Measurements from ENCODE around the gene EPSTI1. TPM values are rescaled to one million over a fixed set of nuclear protein-coding genes. Genes with fewer than 3 reads are reported as not detected.

EPSTI1 gene
- total and polyA plus RNA-seq, 2 donors = 27.2 to 66.8 TPM

DNA sequence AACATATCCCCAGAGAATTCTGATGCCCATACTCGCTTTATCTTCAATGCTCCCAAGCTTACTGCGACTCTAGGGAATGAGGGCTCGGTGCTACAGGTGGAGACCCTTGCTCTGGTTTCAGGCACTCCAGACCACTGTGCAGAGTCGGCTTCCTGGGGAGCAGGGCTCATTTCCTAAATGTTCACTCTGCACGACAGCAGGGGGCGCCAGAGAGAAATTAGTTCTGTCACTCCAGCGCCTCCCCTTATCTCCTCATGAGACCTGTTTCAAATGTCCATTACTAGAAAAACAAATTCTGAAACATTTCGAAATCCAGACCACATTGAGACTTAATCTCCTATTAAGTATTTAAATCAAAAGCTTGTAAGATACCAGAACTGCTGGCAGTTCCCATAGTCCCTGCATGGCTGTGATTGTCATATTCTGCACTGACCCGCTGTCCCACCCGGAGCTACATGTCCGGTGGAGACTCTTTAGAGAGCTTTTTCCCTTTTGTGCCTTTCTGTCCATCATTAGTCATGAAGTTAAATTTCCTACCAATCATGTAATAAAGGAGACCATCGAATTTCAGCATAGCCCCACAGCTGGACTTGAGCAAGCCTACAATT lies 22.4 kb downstream of the EPSTI1 start:
- 50% methylated on average over 12 of the region's 12 CpGs for WGBS
- no peaks in the 10 kb centered on the region for H3K27me3 ChIP-seq (ENCODE audit: control insufficient read depth in 2 of 2, insufficient read depth in 1 of 2, low read length in 1 of 2)
- H3K27ac ChIP-seq (ENCODE audit: low read depth in 1 of 2, low read length in 1 of 2) = no peak overlapping the region
- no peak overlapping the region for H3K4me3 ChIP-seq (ENCODE audit: low read length in 2 of 2)
- no peaks in the 10 kb centered on the region for H3K9me3 ChIP-seq (ENCODE audit: control insufficient read depth in 2 of 2, insufficient read depth in 1 of 2, low read length in 1 of 2)
- DNase-seq (ENCODE audit: low read depth in 6 of 9, low spot score in 9 of 9) = peak in 7 of 9 donors; percentile 49 to 88 (median 78)
- H3K36me3 ChIP-seq (ENCODE audit: control insufficient read depth in 2 of 2, insufficient read depth in 2 of 2, low read length in 1 of 2) = peaks cover 3 to 39% of the 10 kb centered on the region in 2 donors
- H3K4me1 ChIP-seq (ENCODE audit: control insufficient read depth in 2 of 2, insufficient read depth in 2 of 2, low read length in 2 of 2) = peaks cover 0 to 6% of the 10 kb centered on the region in 2 donors

DNA sequence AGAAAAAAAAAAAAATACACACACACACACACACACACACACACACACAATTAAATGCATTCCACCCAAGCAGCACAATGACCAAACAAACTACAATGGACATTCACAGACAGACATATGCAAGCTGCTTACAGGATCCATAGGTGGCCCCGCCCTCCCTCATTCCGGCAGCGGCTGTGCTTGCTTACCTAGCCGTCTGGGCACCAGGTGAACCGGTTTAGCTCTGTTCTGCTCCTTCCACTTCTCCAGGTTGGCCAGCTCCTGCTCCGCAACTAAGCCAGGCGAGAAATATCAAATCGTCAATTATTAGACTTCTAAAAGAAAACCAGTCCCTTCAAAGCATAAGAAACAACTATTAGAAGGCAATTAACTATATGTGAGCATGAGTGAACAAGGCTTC lies 23.1 kb downstream of the EPSTI1 start:
- Histone ChIP-seq H3K9me3 (ENCODE audit: control insufficient read depth in 2 of 2, insufficient read depth in 1 of 2, low read length in 1 of 2) (no peaks in the 10 kb centered on the region), H3K4me3 (ENCODE audit: low read length in 2 of 2) (no peak overlapping the region), H3K36me3 (ENCODE audit: control insufficient read depth in 2 of 2, insufficient read depth in 2 of 2, low read length in 1 of 2) (peaks cover 3 to 40% of the 10 kb centered on the region in 2 donors), H3K4me1 (ENCODE audit: control insufficient read depth in 2 of 2, insufficient read depth in 2 of 2, low read length in 2 of 2) (peaks cover 0 to 6% of the 10 kb centered on the region in 2 donors), H3K27me3 (ENCODE audit: control insufficient read depth in 2 of 2, insufficient read depth in 1 of 2, low read length in 1 of 2) (no peaks in the 10 kb centered on the region), H3K27ac (ENCODE audit: low read depth in 1 of 2, low read length in 1 of 2) (no peak overlapping the region)
- 97% methylated on average over 8 of the region's 8 CpGs for WGBS
- no peak for DNase-seq (ENCODE audit: low read depth in 6 of 9, low spot score in 9 of 9)

DNA sequence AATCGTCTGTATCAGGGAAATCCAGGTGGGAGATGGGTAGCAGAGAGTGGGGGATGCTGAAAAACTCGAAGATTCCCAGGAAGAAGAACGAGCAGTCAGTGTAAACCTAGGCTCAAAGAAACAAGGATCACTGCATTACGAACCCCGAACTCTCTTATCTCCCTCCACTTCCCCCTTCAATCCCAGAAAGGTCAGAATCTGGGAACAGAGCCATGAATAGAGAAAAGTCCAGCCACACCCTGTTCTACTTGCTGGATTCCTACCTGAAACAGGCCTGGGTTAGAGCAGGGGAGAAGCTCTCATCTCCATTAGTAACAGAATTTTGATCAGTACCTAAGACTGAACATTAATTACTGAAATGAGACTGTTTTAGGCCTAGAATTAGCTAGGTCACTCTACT lies 24.4 kb downstream of the EPSTI1 start:
- no peak overlapping the region for H3K27ac ChIP-seq (ENCODE audit: low read depth in 1 of 2, low read length in 1 of 2)
- H3K27me3 ChIP-seq (ENCODE audit: control insufficient read depth in 2 of 2, insufficient read depth in 1 of 2, low read length in 1 of 2) = no peaks in the 10 kb centered on the region
- H3K36me3 ChIP-seq (ENCODE audit: control insufficient read depth in 2 of 2, insufficient read depth in 2 of 2, low read length in 1 of 2) = peaks cover 3 to 46% of the 10 kb centered on the region in 2 donors
- peaks cover 0 to 6% of the 10 kb centered on the region in 2 donors for H3K4me1 ChIP-seq (ENCODE audit: control insufficient read depth in 2 of 2, insufficient read depth in 2 of 2, low read length in 2 of 2)
- no peak overlapping the region for H3K4me3 ChIP-seq (ENCODE audit: low read length in 2 of 2)
- over 99% methylated on average over 5 of the region's 5 CpGs for WGBS
- no peaks in the 10 kb centered on the region for H3K9me3 ChIP-seq (ENCODE audit: control insufficient read depth in 2 of 2, insufficient read depth in 1 of 2, low read length in 1 of 2)
- no peak for DNase-seq (ENCODE audit: low read depth in 6 of 9, low spot score in 9 of 9)

DNA sequence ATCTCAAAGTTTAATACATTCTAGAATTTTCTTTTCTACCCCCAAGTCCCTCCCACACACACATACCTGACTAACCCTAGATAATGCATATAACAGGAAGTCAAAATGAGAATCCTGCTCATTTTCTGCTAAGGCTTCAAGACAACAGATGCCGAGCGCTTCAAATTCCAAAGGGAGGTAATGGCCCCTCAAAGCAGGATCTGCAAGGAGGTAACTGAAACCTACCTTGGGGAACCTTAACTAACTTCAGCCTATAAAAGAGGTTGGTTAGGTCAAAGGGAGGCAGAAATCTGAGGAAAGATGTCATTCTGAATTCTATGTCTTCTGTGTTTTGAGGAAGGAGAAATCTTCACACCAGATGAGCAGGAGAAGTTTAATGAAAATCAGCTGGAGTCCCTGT lies 26.8 kb downstream of the EPSTI1 start:
- H3K27me3 ChIP-seq (ENCODE audit: control insufficient read depth in 2 of 2, insufficient read depth in 1 of 2, low read length in 1 of 2) = no peaks in the 10 kb centered on the region
- H3K9me3 ChIP-seq (ENCODE audit: control insufficient read depth in 2 of 2, insufficient read depth in 1 of 2, low read length in 1 of 2) = no peaks in the 10 kb centered on the region
- H3K36me3 ChIP-seq (ENCODE audit: control insufficient read depth in 2 of 2, insufficient read depth in 2 of 2, low read length in 1 of 2) = peaks cover 3 to 58% of the 10 kb centered on the region in 2 donors
- 74% methylated on average over 2 of the region's 2 CpGs for WGBS
- H3K4me3 ChIP-seq (ENCODE audit: low read length in 2 of 2) = no peak overlapping the region
- peaks cover 0 to 3% of the 10 kb centered on the region in 2 donors for H3K4me1 ChIP-seq (ENCODE audit: control insufficient read depth in 2 of 2, insufficient read depth in 2 of 2, low read length in 2 of 2)
- no peak overlapping the region for H3K27ac ChIP-seq (ENCODE audit: low read depth in 1 of 2, low read length in 1 of 2)
- DNase-seq (ENCODE audit: low read depth in 6 of 9, low spot score in 9 of 9) = no peak

DNA sequence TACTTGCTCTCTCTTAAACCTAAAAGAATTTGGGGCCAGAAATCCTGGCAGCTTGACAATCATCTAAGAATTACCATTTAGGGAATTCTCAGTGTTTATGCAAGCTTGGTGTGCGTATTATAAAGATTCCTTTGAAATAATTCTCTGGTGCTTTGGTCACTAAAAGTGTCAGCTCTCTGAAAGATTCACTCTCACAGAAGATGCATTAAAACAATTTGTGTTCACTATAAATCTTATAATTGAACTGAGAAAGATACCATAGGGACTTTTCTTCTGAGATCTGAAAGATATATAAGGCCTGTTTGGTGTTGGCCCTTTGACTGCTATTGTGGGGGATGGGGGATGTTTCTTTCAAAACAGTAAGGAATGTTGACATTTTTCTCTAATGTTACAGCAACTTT lies 27.3 kb downstream of the EPSTI1 start:
- Histone ChIP-seq H3K4me1 (ENCODE audit: control insufficient read depth in 2 of 2, insufficient read depth in 2 of 2, low read length in 2 of 2) (peaks cover 0 to 3% of the 10 kb centered on the region in 2 donors), H3K9me3 (ENCODE audit: control insufficient read depth in 2 of 2, insufficient read depth in 1 of 2, low read length in 1 of 2) (no peaks in the 10 kb centered on the region), H3K4me3 (ENCODE audit: low read length in 2 of 2) (no peak overlapping the region), H3K36me3 (ENCODE audit: control insufficient read depth in 2 of 2, insufficient read depth in 2 of 2, low read length in 1 of 2) (peaks cover 3 to 56% of the 10 kb centered on the region in 2 donors), H3K27ac (ENCODE audit: low read depth in 1 of 2, low read length in 1 of 2) (no peak overlapping the region), H3K27me3 (ENCODE audit: control insufficient read depth in 2 of 2, insufficient read depth in 1 of 2, low read length in 1 of 2) (no peaks in the 10 kb centered on the region)
- 100% methylated on average over 1 of the region's 1 CpG for WGBS
- DNase-seq (ENCODE audit: low read depth in 6 of 9, low spot score in 9 of 9) = no peak

DNA sequence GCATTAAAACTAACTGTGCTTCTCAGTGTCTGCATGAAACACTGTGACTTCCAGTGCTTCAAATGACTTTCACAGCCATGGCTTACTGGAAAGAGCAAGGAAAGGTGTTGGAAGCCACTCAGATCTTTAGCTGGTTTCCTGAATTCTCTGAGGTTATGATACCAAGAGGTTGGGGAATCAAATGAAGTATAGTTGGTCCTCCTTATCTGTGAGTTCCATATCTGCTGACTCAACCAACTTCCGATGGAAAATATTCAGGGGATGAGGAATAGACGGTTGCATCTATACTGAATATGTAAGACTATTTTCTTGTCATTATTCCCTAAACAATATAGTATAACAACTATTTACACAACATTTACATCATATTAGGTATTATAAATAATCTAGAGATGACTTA lies 32.4 kb downstream of the EPSTI1 start:
- H3K27me3 ChIP-seq (ENCODE audit: control insufficient read depth in 2 of 2, insufficient read depth in 1 of 2, low read length in 1 of 2) = no peaks in the 10 kb centered on the region
- DNase-seq (ENCODE audit: low read depth in 6 of 9, low spot score in 9 of 9) = no peak
- H3K27ac ChIP-seq (ENCODE audit: low read depth in 1 of 2, low read length in 1 of 2) = no peak overlapping the region
- H3K4me3 ChIP-seq (ENCODE audit: low read length in 2 of 2) = no peak overlapping the region
- 98% methylated on average over 2 of the region's 2 CpGs for WGBS
- no peaks in the 10 kb centered on the region for H3K9me3 ChIP-seq (ENCODE audit: control insufficient read depth in 2 of 2, insufficient read depth in 1 of 2, low read length in 1 of 2)
- H3K4me1 ChIP-seq (ENCODE audit: control insufficient read depth in 2 of 2, insufficient read depth in 2 of 2, low read length in 2 of 2) = no peaks in the 10 kb centered on the region
- peaks cover 5 to 55% of the 10 kb centered on the region in 2 donors for H3K36me3 ChIP-seq (ENCODE audit: control insufficient read depth in 2 of 2, insufficient read depth in 2 of 2, low read length in 1 of 2)

DNA sequence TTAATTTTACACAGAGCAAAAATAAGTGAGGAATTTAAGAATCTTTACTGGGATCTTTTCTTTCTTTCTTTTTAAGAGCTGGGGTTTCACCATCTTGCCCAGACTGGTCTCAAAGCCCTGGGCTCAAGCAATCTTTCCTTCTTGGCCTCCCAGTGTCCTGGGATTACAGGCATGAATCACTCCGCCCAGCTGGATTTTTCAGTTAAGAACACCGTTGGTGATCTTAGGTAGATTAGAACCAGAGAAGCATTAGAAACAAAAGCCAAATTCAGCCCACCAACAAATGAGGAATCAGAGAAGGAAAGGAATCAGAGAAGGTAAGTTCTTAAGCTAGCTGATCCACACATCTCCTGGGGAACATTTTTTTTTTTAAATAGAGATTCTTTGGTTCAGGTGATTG lies 34.2 kb downstream of the EPSTI1 start:
- Histone ChIP-seq H3K9me3 (ENCODE audit: control insufficient read depth in 2 of 2, insufficient read depth in 1 of 2, low read length in 1 of 2) (no peaks in the 10 kb centered on the region), H3K27ac (ENCODE audit: low read depth in 1 of 2, low read length in 1 of 2) (no peak overlapping the region), H3K27me3 (ENCODE audit: control insufficient read depth in 2 of 2, insufficient read depth in 1 of 2, low read length in 1 of 2) (no peaks in the 10 kb centered on the region), H3K36me3 (ENCODE audit: control insufficient read depth in 2 of 2, insufficient read depth in 2 of 2, low read length in 1 of 2) (peaks cover 8 to 62% of the 10 kb centered on the region in 2 donors), H3K4me3 (ENCODE audit: low read length in 2 of 2) (no peak overlapping the region), H3K4me1 (ENCODE audit: control insufficient read depth in 2 of 2, insufficient read depth in 2 of 2, low read length in 2 of 2) (no peaks in the 10 kb centered on the region)
- WGBS = 99% methylated on average over 2 of the region's 2 CpGs
- no peak for DNase-seq (ENCODE audit: low read depth in 6 of 9, low spot score in 9 of 9)

DNA sequence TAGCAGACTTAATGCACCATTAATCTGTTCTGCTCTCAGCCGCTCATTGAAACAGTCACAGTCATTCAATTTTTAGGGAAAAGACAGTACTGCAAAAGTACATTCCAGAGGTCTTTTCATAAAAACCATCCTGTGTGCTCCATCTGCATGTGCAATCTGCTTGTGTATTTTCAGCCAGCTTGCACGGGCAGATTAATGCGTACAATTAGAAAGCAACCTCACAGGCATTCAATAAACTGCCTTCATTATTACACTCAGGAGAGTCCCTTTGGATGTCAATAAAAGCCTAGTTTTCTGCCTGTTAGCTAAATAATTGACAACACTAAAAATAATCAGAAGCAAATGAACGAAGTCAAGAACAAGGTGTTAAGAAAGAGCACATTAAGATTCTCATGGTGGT lies 41.9 kb downstream of the EPSTI1 start:
- H3K9me3 ChIP-seq (ENCODE audit: control insufficient read depth in 2 of 2, insufficient read depth in 1 of 2, low read length in 1 of 2) = peaks cover 0 to 4% of the 10 kb centered on the region in 2 donors
- H3K27ac ChIP-seq (ENCODE audit: low read depth in 1 of 2, low read length in 1 of 2) = no peak overlapping the region
- WGBS = 99% methylated on average over 4 of the region's 4 CpGs
- H3K4me1 ChIP-seq (ENCODE audit: control insufficient read depth in 2 of 2, insufficient read depth in 2 of 2, low read length in 2 of 2) = no peaks in the 10 kb centered on the region
- peaks cover 8 to 53% of the 10 kb centered on the region in 2 donors for H3K36me3 ChIP-seq (ENCODE audit: control insufficient read depth in 2 of 2, insufficient read depth in 2 of 2, low read length in 1 of 2)
- H3K27me3 ChIP-seq (ENCODE audit: control insufficient read depth in 2 of 2, insufficient read depth in 1 of 2, low read length in 1 of 2) = no peaks in the 10 kb centered on the region
- no peak for DNase-seq (ENCODE audit: low read depth in 6 of 9, low spot score in 9 of 9)
- H3K4me3 ChIP-seq (ENCODE audit: low read length in 2 of 2) = no peak overlapping the region

DNA sequence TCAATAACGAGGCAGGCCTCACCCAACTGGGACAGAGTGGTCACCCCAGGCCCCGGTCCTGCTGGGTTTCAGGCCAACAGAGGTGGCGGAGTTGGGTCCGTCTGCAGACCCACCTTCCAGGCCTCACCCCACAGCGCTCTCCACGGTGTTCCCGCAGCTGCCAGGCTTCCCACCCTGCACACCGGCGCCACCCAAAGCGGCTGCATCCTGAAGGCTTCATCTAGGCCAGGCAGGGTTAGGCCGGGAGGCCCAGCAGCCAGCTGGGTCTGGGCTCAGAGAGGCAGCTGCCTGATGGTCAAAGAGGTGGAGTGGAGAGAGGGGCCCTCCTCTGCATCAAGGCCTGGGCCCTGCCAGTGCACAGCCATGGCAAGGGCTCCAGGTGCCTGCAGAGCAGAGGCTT lies 44.1 kb downstream of the EPSTI1 start:
- no peaks in the 10 kb centered on the region for H3K27me3 ChIP-seq (ENCODE audit: control insufficient read depth in 2 of 2, insufficient read depth in 1 of 2, low read length in 1 of 2)
- H3K4me3 ChIP-seq (ENCODE audit: low read length in 2 of 2) = no peak overlapping the region
- H3K9me3 ChIP-seq (ENCODE audit: control insufficient read depth in 2 of 2, insufficient read depth in 1 of 2, low read length in 1 of 2) = peaks cover 0 to 4% of the 10 kb centered on the region in 2 donors
- no peak for DNase-seq (ENCODE audit: low read depth in 6 of 9, low spot score in 9 of 9)
- peaks cover 5 to 46% of the 10 kb centered on the region in 2 donors for H3K36me3 ChIP-seq (ENCODE audit: control insufficient read depth in 2 of 2, insufficient read depth in 2 of 2, low read length in 1 of 2)
- no peaks in the 10 kb centered on the region for H3K4me1 ChIP-seq (ENCODE audit: control insufficient read depth in 2 of 2, insufficient read depth in 2 of 2, low read length in 2 of 2)
- WGBS = 97% methylated on average over 11 of the region's 11 CpGs
- H3K27ac ChIP-seq (ENCODE audit: low read depth in 1 of 2, low read length in 1 of 2) = no peak overlapping the region

Measured in thymus (tissue), 11 donors.